KMS-11 (cell line): ENCODE data around the gene PTTG1IP2.

ENCODE experiments used
- H2AFZ ChIP-seq: fragments of 200-600 bp; sonication (generic); 2 replicates; pipeline ENCODE4 v1.6.1; 2016; ENCODE audit warnings: antibody characterized with exemption, mixed run types, low read depth
- H3K27ac ChIP-seq: fragments of 200-600 bp; sonication (generic); 2 replicates; pipeline ENCODE4 v1.6.1; 2016; ENCODE audit warnings: mild to moderate bottlenecking, mixed run types
- H3K27me3 ChIP-seq: fragments of 200-600 bp; sonication (generic); 2 replicates; pipeline ENCODE4 v1.6.1; 2017; ENCODE audit warnings: mild to moderate bottlenecking, low read depth, mixed run types, moderate library complexity; ENCODE audit not compliant: insufficient read depth
- H3K36me3 ChIP-seq: fragments of 200-600 bp; sonication (generic); 2 replicates; pipeline ENCODE4 v1.6.1; 2017; ENCODE audit warnings: mild to moderate bottlenecking, mixed run types; ENCODE audit not compliant: insufficient read depth
- H3K4me1 ChIP-seq: fragments of 200-600 bp; sonication (generic); 2 replicates; pipeline ENCODE4 v1.6.1; 2016; ENCODE audit warnings: mild to moderate bottlenecking, low read depth, mixed run types; ENCODE audit not compliant: poor library complexity, severe bottlenecking
- H3K4me2 ChIP-seq: fragments of 200-600 bp; sonication (generic); 2 replicates; pipeline ENCODE4 v1.7.0; 2016; ENCODE audit warnings: mild to moderate bottlenecking, mixed run types
- H3K4me3 ChIP-seq: fragments of 200-600 bp; sonication (generic); IDR thresholded peaks from 2 replicates; pipeline ENCODE4 v1.6.1; 2017; ENCODE audit warnings: low read depth, low read length, mixed read lengths; ENCODE audit not compliant: insufficient read depth
- H3K79me2 ChIP-seq: fragments of 200-600 bp; sonication (generic); 2 replicates; pipeline ENCODE4 v1.6.1; 2016; ENCODE audit warnings: low read depth, mixed run types; ENCODE audit not compliant: insufficient read depth
- H3K9ac ChIP-seq: fragments of 200-600 bp; sonication (generic); 2 replicates; pipeline ENCODE4 v1.6.1; 2016; ENCODE audit warnings: mild to moderate bottlenecking, mixed run types
- H4K20me1 ChIP-seq: fragments of 200-600 bp; sonication (generic); 2 replicates; pipeline ENCODE4 v1.6.1; 2016; ENCODE audit warnings: mild to moderate bottlenecking, mixed run types; ENCODE audit not compliant: insufficient read depth
- CTCF ChIP-seq: fragments of 200-600 bp; sonication (generic); conservative IDR thresholded peaks from 2 replicates; pipeline ENCODE4 v1.6.1; 2017; ENCODE audit warnings: low read depth, mild to moderate bottlenecking, antibody characterized with exemption, low read length, moderate library complexity, mixed read lengths

Gene PTTG1IP2

DNA sequence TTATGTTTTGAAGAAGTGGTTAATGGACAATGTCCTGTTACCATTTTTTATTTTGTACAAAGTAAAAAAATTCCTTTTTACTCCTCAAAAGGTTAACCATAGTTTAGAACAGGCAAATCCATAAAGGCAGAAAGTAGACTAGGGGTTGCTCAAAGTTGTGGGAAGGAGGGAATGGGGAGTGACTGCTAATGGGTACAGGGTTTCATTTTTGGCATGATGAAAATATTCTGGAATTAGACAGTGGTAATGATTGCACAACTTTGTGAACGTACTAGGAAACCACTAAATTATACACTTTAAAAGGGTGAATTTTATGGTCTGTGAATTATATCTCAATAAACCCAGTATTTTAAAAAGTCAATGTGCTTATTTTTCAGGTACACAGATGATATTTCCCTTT is 91.3 kb downstream of the PTTG1IP2 start:
- H3K36me3 ChIP-seq = no peaks in the 10 kb centered on the region
- TF ChIP-seq CTCF = no peak
- no peaks in the 10 kb centered on the region for H4K20me1 ChIP-seq
- no peaks in the 10 kb centered on the region for H3K79me2 ChIP-seq
- no peaks in the 10 kb centered on the region for H3K4me1 ChIP-seq
- no peak overlapping the region for H3K9ac ChIP-seq
- H3K27ac ChIP-seq = no peak overlapping the region
- no peak overlapping the region for H2AFZ ChIP-seq
- H3K4me2 ChIP-seq = no peak overlapping the region
- no peak overlapping the region for H3K4me3 ChIP-seq
- H3K27me3 ChIP-seq = no peaks in the 10 kb centered on the region
